ELR (cell line): ENCODE data around the gene CFAP251.
A peak's percentile ranks its signal among the peaks of the same experiment; 100 is the strongest.
"Not testable (repeated sequence)": the region's sequence is repeated elsewhere in the genome, so short reads cannot be mapped to it uniquely, and the experiment has no call there.

Source experiments
- DNase-seq: peaks from one replicate; pipeline ENCODE4 v3.0.0-alpha.2; 2015; ENCODE audit warnings: low read depth

The CFAP251 gene, protein sequence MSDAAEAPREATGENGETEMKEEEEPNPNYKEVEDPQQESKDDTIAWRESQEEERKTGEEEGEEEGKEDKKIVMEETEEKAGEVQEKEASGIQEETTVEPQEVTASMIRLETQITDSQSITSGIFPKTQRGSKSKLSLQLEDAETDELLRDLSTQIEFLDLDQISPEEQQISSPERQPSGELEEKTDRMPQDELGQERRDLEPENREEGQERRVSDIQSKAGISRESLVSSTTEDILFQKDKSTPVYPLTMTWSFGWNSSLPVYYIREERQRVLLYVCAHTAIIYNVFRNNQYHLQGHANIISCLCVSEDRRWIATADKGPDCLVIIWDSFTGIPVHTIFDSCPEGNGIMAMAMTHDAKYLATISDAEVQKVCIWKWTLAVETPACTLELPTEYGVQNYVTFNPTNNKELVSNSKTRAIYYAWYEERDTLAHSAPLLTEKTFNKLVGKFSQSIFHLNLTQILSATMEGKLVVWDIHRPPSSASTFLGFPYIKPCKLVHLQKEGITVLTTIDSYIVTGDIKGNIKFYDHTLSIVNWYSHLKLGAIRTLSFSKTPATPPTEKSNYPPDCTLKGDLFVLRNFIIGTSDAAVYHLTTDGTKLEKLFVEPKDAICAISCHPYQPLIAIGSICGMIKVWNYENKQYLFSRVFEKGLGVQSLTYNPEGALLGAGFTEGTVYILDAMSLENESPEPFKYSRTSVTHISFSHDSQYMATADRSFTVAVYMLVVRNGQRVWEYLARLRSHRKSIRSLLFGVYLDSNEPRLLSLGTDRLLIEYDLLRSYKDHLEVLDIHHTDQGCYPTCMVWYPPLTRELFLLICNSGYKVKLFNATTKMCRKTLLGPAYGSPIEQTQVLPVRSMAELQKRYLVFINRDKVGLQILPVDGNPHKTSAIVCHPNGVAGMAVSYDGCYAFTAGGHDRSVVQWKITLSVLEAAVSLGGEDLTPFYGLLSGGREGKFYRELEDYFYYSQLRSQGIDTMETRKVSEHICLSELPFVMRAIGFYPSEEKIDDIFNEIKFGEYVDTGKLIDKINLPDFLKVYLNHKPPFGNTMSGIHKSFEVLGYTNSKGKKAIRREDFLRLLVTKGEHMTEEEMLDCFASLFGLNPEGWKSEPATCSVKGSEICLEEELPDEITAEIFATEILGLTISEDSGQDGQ

DNA sequence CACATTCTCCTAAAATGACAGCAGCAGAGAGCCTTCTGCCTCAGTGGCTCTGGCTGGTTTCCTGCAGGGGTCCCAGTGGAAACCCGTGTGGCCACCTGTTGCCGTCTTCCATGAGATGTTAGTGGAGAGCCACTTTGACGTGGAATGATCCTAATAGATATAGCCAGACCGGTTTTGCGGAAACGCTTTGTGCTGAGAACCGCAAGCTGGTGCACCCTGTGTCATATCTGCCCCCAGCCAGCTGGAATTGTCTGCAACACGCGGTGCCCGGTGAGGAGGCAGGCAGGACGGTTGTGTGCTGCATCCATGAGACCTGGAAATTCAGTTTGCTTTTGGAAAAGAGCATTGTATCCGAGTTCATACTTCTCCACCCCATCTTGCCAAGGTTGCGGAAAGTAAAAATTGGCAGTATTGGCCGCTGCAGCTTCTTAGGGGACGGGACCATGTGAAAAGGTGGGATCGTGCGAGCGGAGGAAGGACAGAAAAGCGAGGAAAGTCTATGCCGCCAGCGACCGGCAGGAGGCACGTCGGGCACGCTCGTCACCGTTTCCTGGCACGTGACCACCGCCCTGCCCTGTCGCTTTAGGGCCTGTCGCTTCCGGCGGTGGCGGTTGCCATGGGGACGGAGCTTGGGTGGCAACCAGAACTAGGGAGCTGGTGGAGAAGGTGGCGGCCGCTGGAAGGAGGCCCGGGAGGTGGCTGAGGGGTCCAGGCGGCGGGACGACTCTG is at the start of gene CFAP251:
TSS of gene CFAP251 (plus strand) at position 643 of the 729 bp plus-strand sequence. CDS start 2,714 bp downstream, outside the sequence.
- DNase-seq, result peak; percentile 72

DNA sequence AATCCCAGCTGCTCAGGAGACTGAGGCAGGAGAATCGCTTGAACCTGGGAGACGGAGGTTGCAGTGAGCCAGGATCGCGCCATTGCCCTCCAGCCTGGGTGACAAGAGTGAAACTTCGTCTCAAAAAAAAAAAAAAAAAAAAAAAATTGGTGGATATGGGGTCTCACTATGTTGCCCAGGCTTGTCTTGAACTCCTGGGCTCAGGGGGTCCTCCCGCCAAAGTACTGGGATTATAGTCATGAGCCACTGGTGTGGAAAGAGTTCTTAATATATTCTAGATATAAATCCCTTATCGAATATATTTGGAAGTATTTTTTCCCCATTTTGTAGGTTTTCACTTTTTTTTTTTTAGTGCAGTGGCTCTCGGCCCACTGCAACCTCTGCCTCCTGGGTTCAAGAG is 49.2 kb upstream of the CFAP251 start:
- DNase-seq, result not testable (repeated sequence)

DNA sequence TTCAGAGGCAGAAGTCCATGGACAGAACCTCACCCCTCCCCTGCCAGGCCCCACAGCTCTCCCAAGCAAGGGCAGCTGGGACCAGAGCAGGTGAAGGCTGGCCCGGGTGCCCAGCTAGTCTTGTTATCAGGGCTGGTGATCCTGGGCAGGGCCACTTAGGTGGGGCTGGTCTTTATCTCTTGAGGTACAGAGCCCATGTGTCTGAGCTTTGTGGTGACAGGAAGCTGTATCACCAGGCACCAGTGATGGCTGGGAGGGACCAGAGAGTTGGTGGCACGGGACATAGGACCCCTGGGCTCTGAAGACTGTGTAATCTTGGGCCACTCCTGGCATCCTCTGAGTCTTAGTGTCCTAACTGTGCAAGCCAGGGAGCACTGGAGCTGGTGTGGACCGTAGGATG is 46.9 kb upstream of the CFAP251 start:
- DNase-seq, result no peak

DNA sequence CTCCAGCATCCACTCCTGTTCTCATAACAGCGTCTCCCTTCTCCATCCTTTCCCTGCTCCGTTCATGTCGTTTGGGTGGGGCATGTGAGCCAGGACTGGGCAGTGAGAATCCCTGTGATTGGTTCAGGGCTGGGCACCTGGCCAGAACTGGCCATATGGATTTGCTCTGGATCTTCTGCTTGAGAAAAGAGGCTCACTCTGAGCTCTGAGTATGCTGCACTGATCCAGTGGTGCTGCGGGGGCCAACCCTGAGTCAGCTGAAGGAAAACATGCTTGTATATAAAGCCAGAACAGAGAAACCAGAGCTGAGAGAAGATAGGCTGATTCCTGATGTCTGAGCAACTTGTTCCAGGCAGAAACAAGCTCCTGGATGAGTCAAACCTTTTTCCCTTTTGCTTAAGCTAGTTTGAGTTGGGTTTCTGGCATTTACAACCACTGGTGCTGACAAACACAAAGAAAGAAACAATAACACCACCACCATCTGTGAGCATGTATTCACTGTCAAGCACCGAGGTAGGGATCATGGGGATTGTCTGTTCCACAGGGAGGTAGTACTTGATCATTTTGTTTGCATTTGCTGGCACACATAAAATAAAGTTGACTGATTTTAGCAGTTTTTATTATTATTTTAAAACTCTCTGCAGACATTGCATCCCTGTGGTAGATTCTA is 45.7 kb upstream of the CFAP251 start:
- DNase-seq, result peak; percentile 87

DNA sequence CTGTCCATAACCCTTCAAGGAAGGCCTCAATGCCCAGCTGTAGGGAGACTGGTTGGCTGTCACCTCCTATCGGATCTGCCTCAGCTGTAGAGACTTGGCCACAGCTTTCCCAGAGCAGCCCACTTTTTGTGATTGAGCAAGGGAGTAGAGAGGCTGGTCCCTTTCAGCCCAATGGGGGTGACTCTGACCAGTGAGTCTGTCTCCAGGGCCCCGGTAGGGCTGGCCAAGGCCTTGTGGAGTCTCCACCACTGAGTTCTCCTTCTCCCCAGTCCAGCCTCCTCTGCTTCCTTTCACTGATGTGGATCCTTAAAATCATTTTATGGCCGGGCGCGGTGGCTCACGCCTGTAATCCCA is 45.2 kb upstream of the CFAP251 start:
- DNase-seq, result no peak

DNA sequence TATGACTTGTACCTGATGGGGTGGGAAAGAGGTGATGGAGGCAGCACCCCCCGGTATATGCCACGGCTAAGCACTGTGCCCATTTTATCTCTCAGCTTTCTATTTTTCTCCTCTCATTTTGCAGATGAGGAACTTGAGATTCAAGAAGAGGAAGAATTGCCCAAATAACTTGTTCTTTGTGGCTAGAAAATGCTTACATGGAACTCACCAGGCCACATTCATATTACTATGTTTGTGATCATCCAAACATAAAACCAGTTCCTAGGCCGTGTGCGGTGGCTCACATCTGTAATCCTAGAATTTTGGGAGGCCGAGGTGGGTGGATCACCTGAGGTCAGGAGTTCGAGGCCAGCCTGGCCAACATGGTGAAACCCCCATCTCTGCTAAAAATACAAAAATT is 44.3 kb upstream of the CFAP251 start:
- no peak for DNase-seq

DNA sequence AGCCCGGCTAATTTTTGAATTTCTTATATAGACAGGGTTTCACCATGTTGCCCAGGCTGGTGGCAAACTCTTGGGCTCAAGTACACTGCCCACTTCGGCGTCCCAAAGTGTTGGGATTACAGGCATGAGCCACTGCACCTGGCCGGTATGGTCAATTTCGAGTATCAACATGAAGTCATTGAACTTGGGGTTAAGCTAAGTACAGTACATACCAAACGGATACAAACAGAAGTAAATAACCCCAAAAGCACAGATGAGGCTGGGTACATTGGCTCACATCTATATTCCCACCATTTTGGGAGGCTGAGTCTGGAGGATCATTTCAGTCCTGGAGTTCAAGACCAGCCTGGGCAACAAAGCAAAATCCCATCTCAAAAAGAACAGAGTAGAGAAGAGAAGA is 42.8 kb upstream of the CFAP251 start:
- DNase-seq, result no peak

DNA sequence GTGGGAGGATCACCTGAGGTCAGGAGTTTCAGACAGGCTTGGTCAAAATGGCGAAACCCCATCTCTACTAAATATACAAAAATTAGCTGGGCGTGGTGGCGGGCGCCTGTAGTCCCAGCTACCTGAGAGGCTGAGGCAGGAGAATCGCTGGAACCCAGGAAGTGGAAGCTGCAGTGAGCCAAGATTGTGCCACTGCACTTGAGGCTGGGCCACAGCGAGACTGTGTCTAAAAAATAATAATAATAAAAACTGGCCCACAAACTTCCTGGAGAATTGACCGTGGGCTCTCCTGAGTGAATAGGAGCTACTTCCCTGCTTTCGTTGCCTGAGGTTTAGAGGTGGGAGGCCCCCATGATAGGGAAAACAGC is 42.3 kb upstream of the CFAP251 start:
- DNase-seq, result not testable (repeated sequence)

DNA sequence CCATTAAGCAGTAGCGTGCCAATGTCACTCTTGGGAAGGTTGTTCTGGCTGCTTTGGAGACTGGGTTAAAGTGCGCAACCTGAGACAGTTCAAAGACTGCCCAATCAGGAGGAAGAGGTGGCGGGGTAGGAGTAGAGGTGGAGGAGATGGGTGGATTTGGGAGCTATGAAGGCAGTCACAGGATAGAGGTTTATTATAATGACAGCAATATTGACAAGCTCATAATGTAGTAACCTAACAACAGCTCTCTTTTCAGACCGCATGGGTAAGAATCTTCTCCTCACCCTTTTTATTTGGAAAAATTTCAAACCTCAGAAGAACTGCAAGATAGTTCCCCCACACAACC is 35.1 kb upstream of the CFAP251 start:
- no peak for DNase-seq

DNA sequence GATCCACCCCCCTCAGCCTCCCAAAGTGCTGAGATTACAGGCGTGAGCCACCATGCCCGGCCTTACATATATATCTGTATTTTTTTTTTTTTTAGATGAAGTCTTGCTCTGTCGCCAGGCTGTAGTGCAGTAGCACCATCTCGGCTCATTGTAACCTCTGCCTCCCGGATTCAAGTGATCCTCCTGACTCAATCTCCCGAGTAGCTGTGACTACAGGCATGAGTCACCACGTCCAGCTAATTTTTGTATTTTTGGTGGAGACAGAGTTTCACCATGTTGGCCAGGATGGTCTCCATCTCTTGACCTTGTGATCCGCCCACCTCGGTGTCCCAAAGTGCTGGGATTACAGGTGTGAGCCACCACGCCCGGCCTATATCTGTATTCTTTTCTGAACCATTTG is 33.3 kb upstream of the CFAP251 start:
- DNase-seq, result peak; percentile 81

DNA sequence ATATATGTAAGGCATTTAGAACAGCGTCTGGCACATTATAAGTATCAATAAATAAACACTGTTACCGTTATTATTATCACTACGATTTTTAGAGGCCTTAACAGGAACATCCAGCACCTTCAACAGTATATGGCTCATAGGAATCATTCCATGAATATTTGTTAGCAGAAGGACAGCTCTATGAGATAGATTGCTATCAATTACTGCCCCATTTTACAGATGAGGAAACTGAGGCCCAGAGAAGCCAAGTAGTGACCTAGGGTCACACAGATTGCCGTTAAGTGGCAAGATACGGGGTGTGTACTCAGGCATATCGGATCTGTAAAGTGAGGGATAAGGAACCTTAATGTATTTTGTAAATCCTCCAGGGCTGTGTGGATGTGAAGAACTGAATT is 30.3 kb upstream of the CFAP251 start:
- no peak for DNase-seq

DNA sequence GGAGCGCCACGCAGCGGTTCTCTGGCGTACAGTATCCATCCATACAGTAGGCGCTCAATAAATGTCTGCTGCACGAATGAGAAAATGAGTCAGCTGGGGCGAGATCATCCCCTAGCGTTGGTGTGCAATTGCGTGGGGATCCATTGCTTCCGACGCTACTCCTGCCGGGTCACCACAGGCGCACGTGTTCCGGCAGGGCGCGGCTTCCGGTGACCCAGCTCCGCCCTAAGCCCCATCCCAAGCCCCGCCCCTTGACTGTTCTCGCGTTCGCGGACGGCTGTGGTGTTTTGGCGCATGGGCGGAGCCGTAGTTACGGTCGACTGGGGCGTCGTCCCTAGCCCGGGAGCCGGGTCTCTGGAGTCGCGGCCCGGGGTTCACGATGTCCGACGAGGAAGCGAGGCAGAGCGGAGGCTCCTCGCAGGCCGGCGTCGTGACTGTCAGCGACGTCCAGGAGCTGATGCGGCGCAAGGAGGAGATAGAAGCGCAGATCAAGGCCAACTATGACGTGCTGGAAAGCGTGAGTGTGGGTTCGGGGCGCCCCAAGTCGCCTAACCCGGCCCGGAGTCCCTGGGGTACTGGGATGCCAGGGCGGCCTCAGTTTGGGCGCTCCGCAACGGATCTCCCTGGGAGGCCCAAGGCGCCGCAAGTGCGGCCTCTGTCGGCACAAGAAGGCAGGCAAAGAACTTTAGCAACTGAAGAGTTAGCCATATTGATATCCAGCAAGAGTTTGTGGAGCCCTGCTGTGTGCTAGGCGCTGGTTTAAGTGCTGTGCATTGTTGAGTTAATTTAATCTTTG is 29.7 kb upstream of the CFAP251 start, which contains the start of gene PSMD9:
TSS of gene PSMD9 (plus strand) at position 313 of the 796 bp plus-strand sequence. CDS start at position 380, 67 bp downstream.
- peak; percentile 99 for DNase-seq

DNA sequence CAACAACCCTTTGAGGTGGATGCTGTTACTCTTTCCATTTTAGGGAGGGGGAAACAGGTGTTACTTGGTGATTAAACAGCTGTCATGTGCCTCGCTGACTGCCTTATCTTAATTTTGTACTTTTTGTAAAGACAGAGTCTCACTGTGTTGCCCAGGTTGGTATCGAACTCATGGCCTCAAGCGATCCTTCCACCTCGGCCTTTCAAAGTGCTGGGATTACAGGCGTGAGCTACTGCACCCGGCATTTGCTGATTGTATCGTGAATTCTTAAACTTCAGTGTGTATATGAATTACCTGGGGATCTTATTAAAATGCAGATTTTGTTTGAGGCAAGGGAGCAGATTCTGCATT is 29.1 kb upstream of the CFAP251 start:
- DNase-seq, result no peak

DNA sequence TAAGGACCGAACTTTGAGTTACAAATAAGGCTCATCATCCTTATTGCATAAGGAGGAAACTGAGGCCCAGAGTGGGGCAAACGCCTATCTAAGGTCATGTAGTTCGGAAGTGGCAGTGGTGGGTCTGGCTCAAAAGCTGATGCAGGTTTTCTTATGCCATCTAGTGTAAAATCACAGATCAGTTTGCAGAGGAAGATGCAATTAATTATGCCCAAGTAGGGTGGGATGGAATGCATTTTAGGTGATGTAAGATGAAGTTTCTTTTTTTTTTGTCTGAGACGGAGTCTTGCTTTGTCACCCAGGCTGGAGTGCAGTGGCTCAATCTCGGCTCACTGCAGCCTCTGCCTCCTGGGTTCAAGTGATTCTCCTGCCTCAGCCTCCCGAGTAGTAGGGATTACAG is 28.7 kb upstream of the CFAP251 start:
- peak; percentile 22 for DNase-seq

DNA sequence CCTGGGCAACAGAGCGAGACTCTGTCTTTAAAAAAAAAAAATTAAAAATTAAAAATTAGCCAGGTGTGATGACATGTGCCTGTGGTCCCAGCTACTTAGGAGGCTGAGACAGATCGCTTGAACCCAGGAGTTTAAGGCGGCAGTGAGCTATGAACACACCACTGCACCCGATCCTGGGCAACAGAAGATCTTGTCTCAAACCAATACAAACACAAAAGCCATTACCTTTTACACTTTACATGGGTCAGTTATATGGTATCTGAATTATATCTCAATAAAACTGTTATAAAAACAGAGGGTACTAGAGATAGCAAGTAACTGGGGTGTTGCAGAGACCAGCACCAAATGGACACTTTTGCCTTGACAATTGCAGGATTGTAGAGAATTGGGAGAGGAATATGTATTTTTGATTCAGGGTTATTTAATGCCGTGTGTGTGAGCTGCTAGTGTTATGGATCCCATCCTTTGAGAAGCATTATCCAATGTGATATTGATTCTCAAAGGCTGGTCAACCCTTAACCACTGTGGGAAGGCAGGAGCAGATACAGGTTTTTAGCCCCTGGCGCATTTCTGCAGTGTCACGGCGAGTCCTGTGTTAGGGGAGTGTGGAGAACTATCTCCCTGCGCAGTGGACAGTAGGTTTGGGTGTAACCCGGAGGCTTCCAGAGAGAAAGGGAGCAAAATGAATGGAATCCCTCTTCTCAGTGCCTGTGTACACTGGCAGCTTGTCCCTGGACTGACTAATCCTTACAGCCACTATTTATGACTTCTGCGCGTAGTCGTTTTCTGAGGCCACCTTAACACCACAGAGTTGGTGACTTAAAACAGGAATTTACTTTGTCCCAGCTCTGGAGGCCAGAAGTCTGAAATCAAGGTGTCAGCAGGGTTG is 25.5 kb upstream of the CFAP251 start:
- DNase-seq, result no peak

DNA sequence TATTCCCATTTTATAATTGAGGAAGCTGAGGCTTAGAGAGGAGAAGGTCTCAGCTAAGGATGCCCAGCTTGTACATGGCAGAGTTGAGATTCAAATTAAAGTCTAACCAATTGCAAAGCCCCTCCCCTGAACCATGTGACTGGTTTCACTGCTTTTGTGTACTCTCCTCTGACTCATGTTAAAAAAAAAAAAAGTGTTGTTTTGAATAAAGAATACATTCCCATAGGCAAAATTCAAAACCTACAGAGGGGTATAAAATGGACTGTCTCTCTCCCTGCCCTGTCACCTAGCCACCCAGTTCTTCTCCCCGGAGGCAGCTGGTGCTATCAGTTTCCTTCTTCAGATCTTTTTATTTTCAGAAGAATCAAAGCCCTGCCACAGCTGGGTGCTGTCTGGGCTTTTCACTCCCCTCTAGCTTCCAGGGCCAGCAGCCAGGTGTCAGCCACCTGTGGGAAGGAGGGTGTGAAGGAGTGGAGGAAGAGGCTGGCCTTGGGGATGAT is 24.4 kb upstream of the CFAP251 start:
- peak; percentile 80 for DNase-seq

DNA sequence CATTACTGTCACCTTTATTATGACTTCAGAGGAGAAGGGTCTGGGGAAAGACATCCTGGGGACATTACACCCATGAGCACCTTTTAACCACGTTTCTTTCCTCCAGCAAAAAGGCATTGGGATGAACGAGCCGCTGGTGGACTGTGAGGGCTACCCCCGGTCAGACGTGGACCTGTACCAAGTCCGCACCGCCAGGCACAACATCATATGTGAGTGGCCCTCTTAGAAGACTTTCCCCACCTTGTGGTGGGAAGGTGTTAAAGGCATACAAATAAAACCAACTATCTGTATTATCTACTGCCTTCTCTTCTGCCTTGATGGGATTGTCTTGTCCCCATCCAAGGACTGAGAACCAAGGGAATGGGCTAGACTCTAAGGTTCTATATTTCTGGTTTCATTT is 23.8 kb upstream of the CFAP251 start:
- peak; percentile 54 for DNase-seq

DNA sequence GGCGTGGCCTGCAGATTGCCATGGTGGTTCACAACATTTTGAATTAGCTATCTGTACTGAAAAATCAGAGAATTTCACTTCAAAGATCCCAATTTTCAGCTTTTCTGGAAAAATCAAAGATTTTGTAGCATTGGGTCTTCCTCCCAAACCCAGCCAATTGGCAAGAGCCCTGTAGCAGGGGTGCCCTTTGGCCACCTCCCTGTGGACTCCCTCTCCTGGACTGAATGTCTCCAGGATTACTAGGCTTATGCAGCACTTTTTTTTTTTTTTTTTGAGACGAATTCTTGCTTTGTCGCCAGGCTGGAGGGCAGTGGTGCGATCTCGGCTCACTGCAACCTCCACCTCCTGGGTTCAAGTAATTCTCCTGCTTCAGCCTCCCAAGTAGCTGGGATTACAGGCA is 20.1 kb upstream of the CFAP251 start:
- DNase-seq, result no peak

DNA sequence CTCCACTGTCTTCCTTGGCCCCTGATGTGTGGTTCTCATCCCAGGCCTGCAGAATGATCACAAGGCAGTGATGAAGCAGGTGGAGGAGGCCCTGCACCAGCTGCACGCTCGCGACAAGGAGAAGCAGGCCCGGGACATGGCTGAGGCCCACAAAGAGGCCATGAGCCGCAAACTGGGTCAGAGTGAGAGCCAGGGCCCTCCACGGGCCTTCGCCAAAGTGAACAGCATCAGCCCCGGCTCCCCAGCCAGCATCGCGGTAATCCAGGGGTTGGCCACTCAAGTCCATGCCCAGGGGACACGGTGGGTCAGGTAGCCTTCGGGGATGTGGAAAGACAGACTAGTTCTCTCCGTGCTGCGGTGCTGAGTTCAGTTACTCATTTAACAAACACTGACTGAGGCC is 18.8 kb upstream of the CFAP251 start:
- no peak for DNase-seq

DNA sequence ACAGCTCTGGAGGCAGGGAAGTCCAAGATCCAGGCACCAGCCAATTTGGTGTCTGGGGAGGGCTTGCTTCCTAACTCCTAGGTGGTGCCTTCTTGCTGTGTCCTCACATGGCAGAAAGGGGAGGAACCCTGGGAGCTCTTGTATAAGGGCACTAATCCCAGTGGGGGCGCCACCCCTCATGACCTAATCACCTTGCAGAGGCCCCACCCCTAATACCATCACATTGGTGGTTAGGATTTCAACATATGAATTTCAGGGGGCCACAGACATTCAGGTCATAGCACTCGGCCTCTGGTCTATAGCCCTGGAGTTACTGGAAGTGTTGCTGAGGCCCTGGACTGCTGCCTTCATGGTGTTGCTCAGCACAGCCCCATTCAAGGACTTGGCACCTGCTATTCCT is 15.2 kb upstream of the CFAP251 start:
- DNase-seq, result no peak
